ENCODE measurements around the gene GRWD1.

The GRWD1 gene

DNA sequence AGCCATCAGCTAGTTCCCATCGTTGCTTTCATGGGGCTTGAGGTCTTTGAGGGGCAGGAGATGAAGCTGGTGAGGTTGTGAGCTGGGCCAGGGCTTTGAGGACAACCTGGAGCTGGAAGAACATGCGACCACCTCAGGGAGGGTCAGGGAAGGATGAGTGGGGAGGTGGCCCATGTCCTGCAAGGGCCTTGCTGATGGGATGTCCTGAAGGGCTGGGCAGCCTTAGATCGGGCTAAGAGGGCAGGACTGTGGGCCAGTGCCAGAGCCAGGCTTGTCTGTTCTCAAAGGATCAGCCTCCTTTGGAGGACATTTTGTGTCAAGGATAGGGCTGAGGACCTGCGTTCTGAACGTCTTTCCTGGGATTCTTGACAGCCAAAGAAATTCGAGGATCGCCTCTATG lies 33.9 kb downstream of the GRWD1 start:
- H3K4me3 ChIP-seq (ENCODE audit: low read depth, low read length), result no peak overlapping the region
- no peaks in the 10 kb centered on the region for H3K27me3 ChIP-seq (ENCODE audit: insufficient read depth, low read depth, severe bottlenecking)
- H3K9me3 ChIP-seq (ENCODE audit: severe bottlenecking), result no peaks in the 10 kb centered on the region
- TF ChIP-seq, protein P1, sequence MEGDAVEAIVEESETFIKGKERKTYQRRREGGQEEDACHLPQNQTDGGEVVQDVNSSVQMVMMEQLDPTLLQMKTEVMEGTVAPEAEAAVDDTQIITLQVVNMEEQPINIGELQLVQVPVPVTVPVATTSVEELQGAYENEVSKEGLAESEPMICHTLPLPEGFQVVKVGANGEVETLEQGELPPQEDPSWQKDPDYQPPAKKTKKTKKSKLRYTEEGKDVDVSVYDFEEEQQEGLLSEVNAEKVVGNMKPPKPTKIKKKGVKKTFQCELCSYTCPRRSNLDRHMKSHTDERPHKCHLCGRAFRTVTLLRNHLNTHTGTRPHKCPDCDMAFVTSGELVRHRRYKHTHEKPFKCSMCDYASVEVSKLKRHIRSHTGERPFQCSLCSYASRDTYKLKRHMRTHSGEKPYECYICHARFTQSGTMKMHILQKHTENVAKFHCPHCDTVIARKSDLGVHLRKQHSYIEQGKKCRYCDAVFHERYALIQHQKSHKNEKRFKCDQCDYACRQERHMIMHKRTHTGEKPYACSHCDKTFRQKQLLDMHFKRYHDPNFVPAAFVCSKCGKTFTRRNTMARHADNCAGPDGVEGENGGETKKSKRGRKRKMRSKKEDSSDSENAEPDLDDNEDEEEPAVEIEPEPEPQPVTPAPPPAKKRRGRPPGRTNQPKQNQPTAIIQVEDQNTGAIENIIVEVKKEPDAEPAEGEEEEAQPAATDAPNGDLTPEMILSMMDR (IDR thresholded peaks at IDR 0.05; ENCODE audit: low read depth, low read length), result no peak
- H3K27ac ChIP-seq, result no peak overlapping the region
- no peak for DNase-seq
- H3K36me3 ChIP-seq, result peaks cover 60% of the 10 kb centered on the region

DNA sequence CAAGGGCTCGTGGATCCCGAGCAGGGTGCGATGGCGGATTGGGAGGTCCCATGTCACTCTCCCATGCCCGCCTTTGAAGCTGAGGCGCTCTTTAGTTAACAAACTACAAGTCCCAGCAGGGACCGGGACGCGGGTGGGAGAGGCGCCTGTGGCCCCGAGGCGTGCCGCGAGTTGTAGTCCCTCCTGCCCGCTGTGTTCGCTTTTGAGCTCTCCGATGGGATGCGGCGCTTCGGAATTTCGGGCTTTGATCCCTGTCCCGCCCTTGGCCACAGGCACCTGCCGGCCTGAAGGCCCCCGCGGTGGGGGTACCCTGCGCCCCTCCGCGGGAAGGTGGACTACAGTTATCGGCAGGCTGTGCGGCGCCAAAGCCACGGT lies 34.4 kb downstream of the GRWD1 start:
- TF ChIP-seq, protein P1 (IDR thresholded peaks at IDR 0.05; ENCODE audit: low read depth, low read length), result no peak
- no peak overlapping the region for H3K27ac ChIP-seq
- H3K27me3 ChIP-seq (ENCODE audit: insufficient read depth, low read depth, severe bottlenecking), result no peaks in the 10 kb centered on the region
- H3K9me3 ChIP-seq (ENCODE audit: severe bottlenecking), result no peaks in the 10 kb centered on the region
- no peak overlapping the region for H3K4me3 ChIP-seq (ENCODE audit: low read depth, low read length)
- no peak for DNase-seq
- H3K36me3 ChIP-seq, result peaks cover 55% of the 10 kb centered on the region

DNA sequence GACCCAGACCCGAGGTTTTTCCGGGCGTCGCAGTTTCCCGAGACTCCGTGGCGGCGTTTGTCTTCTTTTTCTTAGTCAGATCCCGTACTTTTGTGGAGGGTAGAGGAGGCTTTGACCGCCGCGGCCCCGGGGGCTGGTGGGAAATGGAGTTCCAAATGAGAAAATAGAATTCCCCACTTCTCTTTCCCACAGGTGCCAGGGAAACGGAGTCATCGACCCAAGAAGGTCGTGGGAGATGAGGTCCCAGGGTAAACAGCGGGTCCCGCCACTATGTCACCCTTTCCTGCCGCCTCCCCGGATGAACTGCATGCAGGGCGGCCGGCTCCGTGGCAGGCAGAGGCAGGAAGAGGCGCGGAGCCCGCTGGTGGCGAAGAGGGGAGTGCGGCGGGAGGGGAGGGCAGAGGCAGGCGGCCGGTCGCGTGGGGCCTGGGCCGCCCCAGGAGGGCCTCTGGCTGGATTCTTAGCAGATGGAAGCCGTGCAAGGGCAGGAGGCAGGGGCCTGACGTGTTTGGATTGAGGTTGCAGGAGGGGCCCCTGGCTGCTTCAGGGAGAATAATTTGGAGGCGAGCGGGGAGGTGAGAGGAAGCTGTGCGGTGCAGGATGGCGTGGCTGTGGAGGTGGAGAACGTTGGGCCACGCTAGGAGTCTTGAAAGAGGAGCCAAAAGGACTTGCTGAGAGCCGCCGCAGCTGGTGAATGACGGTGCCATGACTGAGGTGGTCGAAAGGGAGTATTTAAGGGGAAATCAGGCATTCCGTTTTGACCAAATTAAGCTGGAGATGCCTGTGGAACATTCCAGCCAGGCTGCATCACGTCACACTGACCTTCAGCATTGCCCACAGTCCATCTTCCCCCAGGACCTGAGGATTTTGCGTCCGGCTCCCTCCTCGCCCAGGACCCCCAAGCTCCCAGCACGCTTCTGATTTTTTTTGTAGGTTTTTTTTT lies 35.0 kb downstream of the GRWD1 start:
- no peak for DNase-seq
- TF ChIP-seq, protein P1 (IDR thresholded peaks at IDR 0.05; ENCODE audit: low read depth, low read length), result no peak
- Histone ChIP-seq H3K27ac (no peak overlapping the region), H3K9me3 (ENCODE audit: severe bottlenecking) (no peaks in the 10 kb centered on the region), H3K4me3 (ENCODE audit: low read depth, low read length) (no peak overlapping the region), H3K36me3 (peaks cover 49% of the 10 kb centered on the region), H3K27me3 (ENCODE audit: insufficient read depth, low read depth, severe bottlenecking) (no peaks in the 10 kb centered on the region)

DNA sequence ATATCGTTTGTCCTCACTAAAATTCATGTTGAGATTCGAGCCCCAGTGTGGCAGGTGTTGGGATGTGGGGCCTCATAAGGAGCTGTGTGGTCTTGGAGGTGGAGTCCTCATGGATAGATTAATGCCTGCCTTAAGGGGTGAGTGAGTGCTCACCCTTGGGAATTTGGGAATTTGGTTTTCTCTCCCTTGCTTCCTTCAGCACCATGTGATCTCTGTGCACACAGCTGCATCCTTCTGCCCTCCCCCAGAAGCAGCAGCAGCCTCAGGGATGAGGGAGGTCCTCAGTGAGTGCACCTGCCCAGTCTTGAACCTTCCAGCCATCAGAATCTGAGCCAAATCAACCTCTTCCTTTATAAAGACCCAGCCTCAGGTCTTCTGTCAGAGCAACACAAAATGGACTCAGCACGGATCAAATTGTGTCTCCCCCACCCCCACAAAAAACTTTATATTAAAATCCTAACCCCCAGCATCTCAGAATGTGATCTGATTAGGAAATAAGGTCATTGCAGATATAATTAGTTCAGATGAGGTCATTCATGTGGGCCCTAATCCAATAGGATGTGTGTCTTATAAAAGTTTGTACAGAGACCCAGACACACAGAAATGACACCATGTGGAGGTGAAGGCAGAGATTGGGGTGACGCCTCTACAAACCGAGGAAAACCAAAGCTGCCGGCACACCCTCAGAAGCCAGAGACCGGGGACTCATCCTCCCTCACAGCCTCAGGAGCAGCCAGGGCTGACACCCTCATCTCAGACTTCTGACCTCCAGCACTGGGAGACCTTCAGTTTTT lies 36.3 kb downstream of the GRWD1 start:
- TF ChIP-seq, protein P1 (IDR thresholded peaks at IDR 0.05; ENCODE audit: low read depth, low read length), result no peak
- Histone ChIP-seq H3K36me3 (peaks cover 39% of the 10 kb centered on the region), H3K4me3 (ENCODE audit: low read depth, low read length) (no peak overlapping the region), H3K9me3 (ENCODE audit: severe bottlenecking) (no peaks in the 10 kb centered on the region), H3K27me3 (ENCODE audit: insufficient read depth, low read depth, severe bottlenecking) (no peaks in the 10 kb centered on the region), H3K27ac (no peak overlapping the region)
- DNase-seq, result no peak

- no peaks in the 10 kb centered on the region for H3K27me3 ChIP-seq (ENCODE audit: insufficient read depth, low read depth, severe bottlenecking)
- DNase-seq, result no peak
- no peak overlapping the region for H3K27ac ChIP-seq
- H3K4me3 ChIP-seq (ENCODE audit: low read depth, low read length), result no peak overlapping the region
- TF ChIP-seq, protein P1 (IDR thresholded peaks at IDR 0.05; ENCODE audit: low read depth, low read length), result no peak
- no peaks in the 10 kb centered on the region for H3K9me3 ChIP-seq (ENCODE audit: severe bottlenecking)
- H3K36me3 ChIP-seq, result peaks cover 30% of the 10 kb centered on the region
Observed at GRCh38 chr19:48483301-48483700, 37.5 kb downstream of the GRWD1 start.

Data from WERI-Rb-1 (cell line).